SU-DHL-6 (cell line): Measurements from ENCODE around the gene NTM.

Experiments used
- CTCF ChIP-seq: fragments of 200-600 bp; sonication (generic); IDR thresholded peaks from one replicate; pipeline ENCODE4 v1.5.1; 2017; ENCODE audit warnings: antibody characterized with exemption, mild to moderate bottlenecking, low read length, moderate library complexity; ENCODE audit not compliant: insufficient read depth, poor library complexity, severe bottlenecking
- EZH2phosphoT487 ChIP-seq: fragments of 200-600 bp; sonication (generic), shearing (Covaris generic); conservative IDR thresholded peaks from 2 replicates; pipeline ENCODE4 v1.6.1; 2018; ENCODE audit warnings: mild to moderate bottlenecking, antibody characterized with exemption, low read length, moderate library complexity, mixed read lengths

DNA sequence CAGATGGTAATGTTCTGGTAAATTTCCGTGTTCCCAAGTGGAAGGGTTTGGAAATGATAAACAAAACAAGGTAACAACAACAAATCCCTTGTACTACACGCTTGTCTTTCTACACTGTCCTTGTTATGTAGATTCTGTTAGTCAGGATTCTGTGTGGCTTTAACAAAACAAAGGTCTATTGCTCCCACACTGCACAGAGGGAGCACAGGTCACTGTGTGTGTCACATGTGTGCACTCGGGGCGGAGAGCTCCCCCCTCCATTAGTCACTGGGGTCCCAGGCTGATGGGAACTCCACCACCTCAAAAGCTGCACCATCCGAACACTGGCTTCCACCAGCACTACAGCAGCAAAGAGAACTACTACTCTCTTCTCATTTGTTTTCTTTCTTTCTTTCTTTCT, 227.9 kb downstream of the NTM start:
- TF ChIP-seq CTCF (no peak), EZH2phosphoT487 (no peak)
